ENCODE results near the gene PAQR3. TPM values are rescaled to one million over a fixed set of nuclear protein-coding genes. Genes with fewer than 3 reads are reported as not detected.
"Not testable (repeated sequence)": the region's sequence is repeated elsewhere in the genome, so short reads cannot be mapped to it uniquely, and the experiment has no call there.

PAQR3 gene
- total and polyA plus RNA-seq, 5 donors, result 6.9 to 12.1 (median 9.6) TPM

DNA sequence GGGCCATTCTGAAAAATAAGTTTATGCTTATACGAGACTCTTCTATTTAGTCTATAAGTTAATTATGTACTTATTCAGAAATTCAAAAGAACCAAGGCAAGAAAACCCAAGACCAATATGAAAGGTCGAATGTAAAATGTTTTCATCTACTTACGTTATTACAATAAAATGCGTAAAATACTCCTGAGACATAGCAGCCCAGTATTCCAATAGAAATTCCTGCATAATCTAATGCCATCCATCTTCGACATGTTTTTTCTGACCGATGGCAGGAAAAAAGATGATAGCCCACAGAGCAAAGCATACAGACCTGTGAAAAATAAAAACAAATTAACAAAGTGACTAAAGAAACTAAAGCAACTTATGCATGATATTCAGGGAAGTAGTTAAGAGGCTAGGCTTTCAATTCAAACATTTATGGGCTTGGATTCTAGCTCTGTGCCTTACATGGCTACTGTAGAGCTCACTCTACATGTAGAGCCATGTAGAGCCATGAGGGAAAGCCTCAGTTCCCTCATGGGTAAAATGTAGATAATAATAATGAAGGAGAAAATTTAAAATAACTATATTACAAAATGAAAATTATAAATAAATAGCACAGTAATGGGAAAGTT lies 9.1 kb downstream of the PAQR3 start:
- no peaks in the 10 kb centered on the region for H3K27me3 ChIP-seq (ENCODE audit: control insufficient read depth, insufficient read depth)

DNA sequence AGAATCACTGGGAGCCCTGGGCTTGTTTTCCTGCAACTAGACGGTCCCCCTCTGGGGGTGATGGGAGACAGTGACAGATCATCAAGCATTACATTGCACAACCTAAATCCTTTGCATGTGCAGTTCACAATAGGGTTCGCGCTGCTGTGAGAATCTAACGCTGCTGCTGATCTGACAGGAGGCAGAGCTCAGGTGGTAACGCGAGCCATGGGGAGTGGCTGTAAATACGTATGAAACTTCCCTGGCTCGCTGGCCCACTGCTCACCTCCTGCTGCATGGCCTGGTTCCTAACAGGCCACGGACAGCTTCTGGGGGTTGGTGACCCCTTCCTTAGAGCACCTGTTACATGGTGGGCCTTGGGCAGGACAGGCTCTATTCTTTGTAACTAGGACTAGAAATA lies 10.4 kb downstream of the PAQR3 start:
- intact Hi-C loops (cut with DNase I), result no loop called here
- Histone ChIP-seq H3K27ac (ENCODE audit: low read length) (no peak overlapping the region), H3K4me3 (ENCODE audit: low read length) (no peak overlapping the region), H3K4me1 (ENCODE audit: control insufficient read depth, insufficient read depth, low read length) (no peaks in the 10 kb centered on the region), H3K27me3 (ENCODE audit: control insufficient read depth, insufficient read depth) (no peaks in the 10 kb centered on the region), H3K9me3 (ENCODE audit: control insufficient read depth, low read length) (no peaks in the 10 kb centered on the region)
- DNase-seq (peak in 1 of 3 donors; percentile 26), ATAC-seq (no peak)
- WGBS, result 95% methylated on average over 9 of the region's 9 CpGs

More for the DNA sequence above, 9.1 kb downstream of the PAQR3 start:
- intact Hi-C loops (cut with DNase I), result no loop called here
- Histone ChIP-seq H3K27ac (ENCODE audit: low read length) (no peak overlapping the region), H3K4me3 (ENCODE audit: low read length) (no peak overlapping the region), H3K4me1 (ENCODE audit: control insufficient read depth, insufficient read depth, low read length) (no peaks in the 10 kb centered on the region), H3K9me3 (ENCODE audit: control insufficient read depth, low read length) (no peaks in the 10 kb centered on the region)
- DNase-seq (no peak), ATAC-seq (no peak)
- 96% methylated on average over 6 of the region's 6 CpGs for WGBS

DNA sequence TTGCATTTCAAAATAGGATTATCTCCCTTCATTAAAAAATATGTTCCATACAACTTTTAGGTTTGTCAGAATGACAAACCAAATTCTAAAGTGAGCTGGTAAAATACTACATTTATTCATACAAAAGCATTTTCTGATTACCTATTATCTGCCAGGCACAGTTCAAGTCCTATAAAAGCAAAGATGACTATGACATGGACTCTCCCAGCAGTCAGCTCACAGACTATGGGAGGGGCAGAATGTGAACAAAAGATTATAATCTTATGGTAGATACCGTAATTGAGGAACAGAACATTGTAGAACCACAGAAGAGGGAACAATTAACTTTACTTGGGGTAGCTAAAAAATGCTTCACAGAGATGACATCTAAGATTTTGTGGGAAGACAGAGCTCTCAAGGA lies 12.4 kb downstream of the PAQR3 start:
- WGBS, result 82% methylated on average over 1 of the region's 1 CpG
- no peak overlapping the region for H3K27ac ChIP-seq (ENCODE audit: low read length)
- intact Hi-C loops (cut with DNase I), result no loop called here
- no peaks in the 10 kb centered on the region for H3K27me3 ChIP-seq (ENCODE audit: control insufficient read depth, insufficient read depth)
- DNase-seq, result no peak
- H3K4me3 ChIP-seq (ENCODE audit: low read length), result no peak overlapping the region
- no peaks in the 10 kb centered on the region for H3K4me1 ChIP-seq (ENCODE audit: control insufficient read depth, insufficient read depth, low read length)
- H3K9me3 ChIP-seq (ENCODE audit: control insufficient read depth, low read length), result no peaks in the 10 kb centered on the region
- ATAC-seq, result no peak

DNA sequence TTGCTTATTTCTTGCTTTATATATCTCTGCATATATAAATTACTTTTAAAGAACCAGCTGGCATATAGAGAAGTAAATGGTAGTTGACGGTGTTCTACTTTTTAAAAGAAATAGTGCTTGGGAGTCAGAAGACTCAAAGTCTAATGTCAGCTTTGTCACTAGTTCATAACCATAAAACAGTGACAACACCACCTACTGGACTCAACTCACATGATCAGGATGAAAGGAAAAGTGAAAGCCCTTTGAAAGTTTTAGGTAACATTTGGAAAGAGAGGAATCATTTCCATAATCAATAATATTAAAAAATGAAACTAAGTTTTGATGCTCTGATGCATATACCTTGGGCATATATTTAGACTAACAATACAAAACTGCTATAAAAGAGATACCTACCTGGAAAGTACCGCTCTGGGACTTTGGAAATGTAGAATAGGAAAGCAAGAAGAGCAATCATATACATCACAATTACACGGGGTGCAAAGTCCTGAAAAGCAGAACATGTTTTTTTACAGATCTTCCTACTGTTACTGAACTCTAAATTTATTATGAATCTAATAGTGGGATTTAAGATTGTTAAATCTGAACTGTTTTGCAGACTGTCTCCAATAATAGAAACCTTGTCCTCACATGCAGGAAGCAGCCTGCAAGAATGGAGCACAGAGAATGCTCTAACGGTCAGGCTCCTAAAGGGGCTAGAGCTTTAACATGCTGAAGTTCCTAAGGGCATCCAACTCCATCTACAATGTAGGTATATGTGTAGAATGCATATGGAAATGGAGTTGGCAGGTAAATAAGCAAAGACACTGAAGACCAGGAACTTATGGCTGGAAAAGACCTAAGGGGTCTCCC lies 15.6 kb downstream of the PAQR3 start:
- Histone ChIP-seq H3K27ac (ENCODE audit: low read length) (no peak overlapping the region), H3K4me1 (ENCODE audit: control insufficient read depth, insufficient read depth, low read length) (no peaks in the 10 kb centered on the region), H3K4me3 (ENCODE audit: low read length) (no peak overlapping the region), H3K27me3 (ENCODE audit: control insufficient read depth, insufficient read depth) (no peaks in the 10 kb centered on the region), H3K9me3 (ENCODE audit: control insufficient read depth, low read length) (no peaks in the 10 kb centered on the region)
- ATAC-seq, result no peak
- WGBS, result 73% methylated on average over 4 of the region's 4 CpGs
- DNase-seq, result no peak
- intact Hi-C loops (cut with DNase I), result no loop called here

DNA sequence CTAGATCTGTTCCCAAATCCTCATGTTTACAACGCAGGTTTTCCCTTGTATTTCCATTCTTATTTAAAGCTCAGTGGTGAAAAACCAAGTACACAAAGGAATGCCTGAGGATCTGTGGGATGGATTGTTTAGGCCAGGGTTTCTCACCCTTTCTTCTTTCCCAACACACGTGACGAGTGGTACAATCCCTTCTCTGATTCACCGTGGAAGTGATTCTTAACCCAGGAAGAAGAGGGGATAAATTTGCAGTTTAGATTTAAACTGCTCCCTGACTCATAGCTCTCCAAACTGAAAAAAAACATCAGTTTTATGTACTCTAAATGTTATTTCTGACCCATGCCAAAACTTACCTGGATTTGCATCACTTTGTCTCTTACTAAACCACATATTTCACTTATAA lies 17.0 kb downstream of the PAQR3 start:
- no peak for DNase-seq
- no peaks in the 10 kb centered on the region for H3K9me3 ChIP-seq (ENCODE audit: control insufficient read depth, low read length)
- 92% methylated on average over 4 of the region's 4 CpGs for WGBS
- H3K27me3 ChIP-seq (ENCODE audit: control insufficient read depth, insufficient read depth), result no peaks in the 10 kb centered on the region
- H3K27ac ChIP-seq (ENCODE audit: low read length), result no peak overlapping the region
- H3K4me1 ChIP-seq (ENCODE audit: control insufficient read depth, insufficient read depth, low read length), result no peaks in the 10 kb centered on the region
- intact Hi-C loops (cut with DNase I), result no loop called here
- ATAC-seq, result no peak
- H3K4me3 ChIP-seq (ENCODE audit: low read length), result no peak overlapping the region

DNA sequence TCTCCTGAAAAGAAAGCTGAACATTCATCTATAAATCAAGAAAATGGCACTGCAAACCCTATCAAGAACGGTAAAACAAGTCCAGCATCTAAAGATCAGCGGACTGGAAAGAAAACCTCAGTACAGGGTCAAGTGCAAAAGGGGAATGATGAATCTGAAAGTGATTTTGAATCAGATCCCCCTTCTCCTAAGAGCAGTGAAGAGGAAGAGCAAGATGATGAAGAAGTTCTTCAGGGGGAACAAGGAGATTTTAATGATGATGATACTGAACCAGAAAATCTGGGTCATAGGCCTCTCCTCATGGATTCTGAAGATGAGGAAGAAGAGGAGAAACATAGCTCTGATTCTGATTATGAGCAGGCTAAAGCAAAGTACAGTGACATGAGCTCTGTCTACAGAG lies 28.6 kb downstream of the PAQR3 start:
- H3K4me1 ChIP-seq (ENCODE audit: control insufficient read depth, insufficient read depth, low read length), result no peaks in the 10 kb centered on the region
- no peak for DNase-seq
- H3K27ac ChIP-seq (ENCODE audit: low read length), result no peak overlapping the region
- peak in 1 of 2 donors; percentile 35 for ATAC-seq
- intact Hi-C loops (cut with DNase I), result no loop called here
- H3K4me3 ChIP-seq (ENCODE audit: low read length), result no peak overlapping the region
- 99% methylated on average over 2 of the region's 2 CpGs for WGBS
- H3K27me3 ChIP-seq (ENCODE audit: control insufficient read depth, insufficient read depth), result no peaks in the 10 kb centered on the region
- H3K9me3 ChIP-seq (ENCODE audit: control insufficient read depth, low read length), result no peaks in the 10 kb centered on the region

DNA sequence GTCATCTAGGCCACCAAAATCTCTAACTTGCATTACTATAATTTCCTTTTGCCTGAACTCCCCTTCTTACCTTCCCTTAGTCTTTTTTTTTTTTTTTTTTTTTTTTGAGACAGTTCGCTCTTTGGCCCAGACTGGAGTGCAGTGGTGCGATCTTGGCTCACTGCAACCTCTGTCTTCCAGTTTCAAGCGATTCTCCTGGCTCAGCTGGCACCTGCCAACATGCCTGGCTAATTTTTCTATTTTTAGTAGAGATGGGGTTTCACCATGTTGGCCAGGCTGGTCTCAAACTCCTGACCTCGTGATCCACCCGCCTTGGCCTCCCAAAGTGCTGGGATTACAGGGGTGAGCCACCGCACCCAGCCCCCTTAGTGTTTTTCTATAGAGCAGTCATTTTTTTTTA lies 30.3 kb downstream of the PAQR3 start:
- H3K27me3 ChIP-seq (ENCODE audit: control insufficient read depth, insufficient read depth); H3K9me3 ChIP-seq (ENCODE audit: control insufficient read depth, low read length); H3K4me3 ChIP-seq (ENCODE audit: low read length); H3K4me1 ChIP-seq (ENCODE audit: control insufficient read depth, insufficient read depth, low read length); ATAC-seq; DNase-seq; H3K27ac ChIP-seq (ENCODE audit: low read length); intact Hi-C loops (cut with DNase I): not testable (repeated sequence)
- WGBS, result 96% methylated on average over 6 of the region's 6 CpGs

DNA sequence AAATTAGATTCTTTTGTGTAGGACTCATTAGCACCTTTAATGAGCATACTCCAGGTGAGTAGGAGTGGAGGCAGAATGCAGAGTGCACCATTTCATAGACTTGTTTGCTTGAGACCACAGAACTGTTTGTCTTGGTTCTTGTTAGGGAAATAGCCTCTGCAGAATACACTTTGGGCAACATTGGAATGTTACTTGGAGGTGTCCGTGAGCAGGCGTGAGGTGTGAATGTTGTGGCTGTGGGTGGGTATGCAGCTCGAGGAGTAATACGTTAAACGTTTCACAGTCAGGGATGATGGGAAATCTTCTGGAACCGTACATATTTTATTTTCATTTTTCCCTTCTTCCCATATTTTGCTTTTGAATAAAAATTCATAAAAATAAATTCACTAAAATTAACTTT lies 31.6 kb downstream of the PAQR3 start:
- no peak for DNase-seq
- 89% methylated on average over 6 of the region's 6 CpGs for WGBS

DNA sequence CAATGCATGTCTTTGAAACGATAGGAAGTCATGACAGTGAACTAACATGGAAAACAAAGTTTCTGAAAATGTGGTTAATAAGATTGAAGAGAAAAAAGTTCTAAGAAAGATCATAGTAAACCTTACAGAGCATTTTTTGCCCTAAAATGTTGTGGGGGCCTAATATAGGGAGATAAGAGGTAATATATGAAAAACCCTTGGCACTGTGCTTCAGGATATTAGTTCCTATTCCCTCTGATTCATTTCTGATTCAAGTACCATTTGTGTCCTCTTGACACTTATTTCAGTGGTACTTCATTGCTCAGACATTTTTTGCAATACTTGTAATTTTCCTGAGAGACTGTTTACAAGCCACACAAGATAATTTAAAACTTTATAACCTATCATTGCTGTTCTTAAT lies 35.1 kb downstream of the PAQR3 start:
- Histone ChIP-seq H3K27ac (ENCODE audit: low read length) (no peak overlapping the region), H3K9me3 (ENCODE audit: control insufficient read depth, low read length) (no peaks in the 10 kb centered on the region), H3K27me3 (ENCODE audit: control insufficient read depth, insufficient read depth) (no peaks in the 10 kb centered on the region), H3K4me1 (ENCODE audit: control insufficient read depth, insufficient read depth, low read length) (no peaks in the 10 kb centered on the region), H3K4me3 (ENCODE audit: low read length) (no peak overlapping the region)
- WGBS, result 42% methylated on average over 1 of the region's 1 CpG
- intact Hi-C loops (cut with DNase I), result no loop called here
- no peak for DNase-seq
- ATAC-seq, result no peak

More for the DNA sequence above, 31.6 kb downstream of the PAQR3 start:
- intact Hi-C loops (cut with DNase I), result no loop called here
- H3K4me1 ChIP-seq (ENCODE audit: control insufficient read depth, insufficient read depth, low read length), result no peaks in the 10 kb centered on the region
- ATAC-seq, result no peak
- no peak overlapping the region for H3K27ac ChIP-seq (ENCODE audit: low read length)
- H3K9me3 ChIP-seq (ENCODE audit: control insufficient read depth, low read length), result no peaks in the 10 kb centered on the region
- H3K27me3 ChIP-seq (ENCODE audit: control insufficient read depth, insufficient read depth), result no peaks in the 10 kb centered on the region
- H3K4me3 ChIP-seq (ENCODE audit: low read length), result no peak overlapping the region

DNA sequence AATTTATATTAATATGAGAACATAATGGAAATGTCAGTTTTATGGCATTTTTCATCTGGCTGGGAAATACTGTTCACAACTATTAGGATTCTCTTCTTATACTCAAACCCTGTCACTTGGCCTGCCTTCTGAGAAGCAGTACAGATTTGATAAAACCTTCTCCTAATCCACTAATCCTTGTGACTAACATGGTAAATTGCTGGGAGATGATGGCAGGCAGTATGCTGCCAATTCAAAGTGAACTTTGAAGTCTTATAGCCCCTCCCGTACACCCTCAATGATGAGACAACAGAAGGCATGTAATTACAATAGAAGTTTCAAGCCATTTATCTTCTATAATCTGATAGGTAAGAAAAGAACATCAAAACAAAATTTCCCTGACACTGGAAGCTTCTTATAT lies 36.9 kb downstream of the PAQR3 start:
- no peaks in the 10 kb centered on the region for H3K27me3 ChIP-seq (ENCODE audit: control insufficient read depth, insufficient read depth)
- no peaks in the 10 kb centered on the region for H3K9me3 ChIP-seq (ENCODE audit: control insufficient read depth, low read length)
- DNase-seq (no peak), ATAC-seq (no peak)
- WGBS, result 95% methylated on average over 1 of the region's 1 CpG
- H3K4me1 ChIP-seq (ENCODE audit: control insufficient read depth, insufficient read depth, low read length), result no peaks in the 10 kb centered on the region
- no peak overlapping the region for H3K27ac ChIP-seq (ENCODE audit: low read length)
- no peak overlapping the region for H3K4me3 ChIP-seq (ENCODE audit: low read length)
- intact Hi-C loops (cut with DNase I), result no loop called here

DNA sequence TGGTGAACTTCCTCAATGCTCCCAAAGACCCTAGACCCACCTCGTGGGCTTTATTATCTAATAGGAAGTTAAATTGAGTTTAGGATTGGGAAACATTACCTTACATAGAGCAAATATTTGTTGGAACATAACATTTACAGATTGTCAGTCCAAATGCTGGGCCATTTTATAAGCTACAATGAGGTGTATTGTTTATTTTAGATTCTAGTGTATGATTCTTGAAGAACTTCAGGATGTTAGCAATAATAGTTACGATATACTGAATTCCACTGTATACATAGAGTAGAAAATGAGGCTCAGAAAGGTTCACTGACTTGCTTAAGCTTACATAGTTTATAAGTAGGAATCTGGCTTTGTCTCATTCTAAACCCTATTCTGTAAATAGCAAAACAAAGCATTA lies 37.4 kb downstream of the PAQR3 start:
- no peaks in the 10 kb centered on the region for H3K9me3 ChIP-seq (ENCODE audit: control insufficient read depth, low read length)
- no peaks in the 10 kb centered on the region for H3K27me3 ChIP-seq (ENCODE audit: control insufficient read depth, insufficient read depth)
- H3K4me3 ChIP-seq (ENCODE audit: low read length), result no peak overlapping the region
- H3K27ac ChIP-seq (ENCODE audit: low read length), result no peak overlapping the region
- 80% methylated on average over 2 of the region's 2 CpGs for WGBS
- intact Hi-C loops (cut with DNase I), result no loop called here
- no peaks in the 10 kb centered on the region for H3K4me1 ChIP-seq (ENCODE audit: control insufficient read depth, insufficient read depth, low read length)
- no peak for ATAC-seq
- no peak for DNase-seq
